MV-4-11 (cell line): ENCODE measurements around the gene BAZ2B.

Source experiments
- DNase-seq: peaks from one replicate; lab custom pipeline; 2025; lab: John Stamatoyannopoulos, UW

BAZ2B gene

GRCh38 chr2:159617100-159617499 lies 752 bp upstream of the BAZ2B start:
- peak; percentile 36 for DNase-seq

- no peak for DNase-seq
Observed at GRCh38 chr2:159615367-159616285, 722 bp downstream of the BAZ2B start.

DNA sequence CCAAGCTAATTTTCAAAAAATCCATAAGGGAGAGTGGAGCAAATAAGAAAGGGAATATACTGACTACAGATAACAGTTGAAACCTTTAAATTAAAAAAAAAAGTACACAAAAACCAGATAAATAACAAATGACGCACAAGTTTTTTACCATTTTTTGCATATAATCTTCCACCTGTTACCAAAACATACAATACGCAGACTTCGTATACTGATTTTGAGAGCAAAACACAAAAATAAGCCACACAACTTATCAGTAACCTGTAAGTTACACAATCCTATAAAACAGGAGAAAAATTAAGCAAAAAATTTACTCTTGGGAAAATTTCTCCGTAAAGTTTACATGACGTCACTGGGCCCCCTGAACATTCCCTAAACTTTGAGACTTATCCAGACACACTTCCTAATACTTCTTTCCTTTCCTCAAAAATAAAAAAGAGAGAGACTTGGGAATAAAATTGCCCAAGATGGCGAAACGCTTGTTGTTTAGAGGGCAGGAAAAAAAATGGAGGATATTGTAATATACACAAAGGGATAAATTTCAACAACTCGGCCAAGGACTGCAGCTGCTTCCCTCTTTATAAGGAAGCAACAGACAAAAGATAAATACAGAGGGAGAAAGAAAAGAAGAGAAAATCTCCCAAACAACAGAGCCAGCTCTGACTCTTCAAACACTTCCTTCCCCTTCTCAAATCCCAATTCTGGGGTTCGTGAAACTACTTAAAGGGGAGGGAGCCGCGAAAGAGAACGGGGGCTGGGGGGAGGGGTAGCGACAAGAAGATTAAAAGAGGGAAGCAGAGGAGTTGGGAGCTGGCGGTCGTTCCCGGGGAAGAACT lies 1.6 kb downstream of the BAZ2B start:
- DNase-seq: peak; percentile 84

- DNase-seq: peak; percentile 44
Observed at GRCh38 chr2:159613651-159614285, 2.6 kb downstream of the BAZ2B start.

GRCh38 chr2:159613091-159613490 lies 3.3 kb downstream of the BAZ2B start:
- DNase-seq: no peak

DNA sequence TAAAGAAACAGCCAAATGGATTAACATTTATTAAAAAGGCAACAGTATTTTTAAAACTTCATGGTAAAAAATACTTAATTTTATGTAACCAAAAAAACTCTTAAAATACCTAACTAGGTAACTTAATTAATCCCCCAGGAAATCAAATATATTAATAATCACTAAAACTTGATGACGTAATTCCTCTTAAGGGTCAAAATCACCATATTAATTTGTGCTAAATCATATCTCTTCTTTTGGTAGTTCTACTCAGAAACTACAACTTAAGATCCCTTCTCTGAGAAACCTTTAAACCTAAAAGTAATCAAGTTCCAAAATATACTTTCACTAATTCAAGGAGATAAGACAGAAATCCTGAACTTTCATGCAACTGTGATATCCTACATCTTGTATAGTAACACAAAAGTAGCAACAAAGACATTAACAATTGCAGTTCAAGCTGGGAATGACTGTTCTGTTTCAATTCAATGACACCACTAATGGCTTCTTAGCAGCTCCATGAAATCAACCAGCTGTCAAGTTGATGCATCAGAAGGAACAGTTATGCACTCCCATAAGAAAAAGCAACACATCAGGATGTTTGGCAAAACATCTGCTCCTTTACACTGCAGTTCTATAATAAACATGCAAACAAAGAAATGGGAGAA lies 4.0 kb downstream of the BAZ2B start:
- peak; percentile 54 for DNase-seq

DNA sequence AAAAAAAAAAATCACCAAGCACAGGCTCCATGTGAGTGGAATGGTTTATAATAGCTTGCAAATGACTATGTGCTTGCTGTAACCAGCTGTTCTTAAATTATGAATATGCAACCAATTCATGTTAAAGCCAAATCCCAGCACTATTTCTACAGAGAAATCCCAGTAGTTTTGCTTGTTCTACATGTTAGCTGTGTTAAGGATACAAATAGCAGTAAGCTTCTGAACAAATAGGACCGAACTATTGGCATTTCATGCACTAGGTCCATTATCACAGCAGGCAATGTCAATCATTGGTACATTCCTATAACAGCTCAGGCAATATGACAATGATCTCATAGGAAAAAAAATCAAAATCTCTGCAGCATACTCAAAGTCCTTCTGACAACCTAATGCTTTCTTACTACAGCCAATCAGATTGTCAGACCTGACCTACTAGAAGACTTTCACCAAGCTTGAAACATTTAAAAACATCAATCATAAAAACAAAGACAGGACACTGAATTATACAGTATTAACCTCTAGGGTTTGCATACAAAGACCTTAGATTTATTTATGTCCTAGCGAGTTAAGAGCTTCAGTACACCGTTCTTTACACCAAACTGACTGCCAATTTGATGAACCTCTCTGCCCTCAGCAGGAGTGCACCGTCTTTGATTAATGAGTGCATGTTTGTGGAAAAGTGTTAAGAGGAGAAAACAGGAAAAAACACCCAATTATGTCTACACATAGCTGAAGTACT lies 6.4 kb downstream of the BAZ2B start:
- no peak for DNase-seq

DNA sequence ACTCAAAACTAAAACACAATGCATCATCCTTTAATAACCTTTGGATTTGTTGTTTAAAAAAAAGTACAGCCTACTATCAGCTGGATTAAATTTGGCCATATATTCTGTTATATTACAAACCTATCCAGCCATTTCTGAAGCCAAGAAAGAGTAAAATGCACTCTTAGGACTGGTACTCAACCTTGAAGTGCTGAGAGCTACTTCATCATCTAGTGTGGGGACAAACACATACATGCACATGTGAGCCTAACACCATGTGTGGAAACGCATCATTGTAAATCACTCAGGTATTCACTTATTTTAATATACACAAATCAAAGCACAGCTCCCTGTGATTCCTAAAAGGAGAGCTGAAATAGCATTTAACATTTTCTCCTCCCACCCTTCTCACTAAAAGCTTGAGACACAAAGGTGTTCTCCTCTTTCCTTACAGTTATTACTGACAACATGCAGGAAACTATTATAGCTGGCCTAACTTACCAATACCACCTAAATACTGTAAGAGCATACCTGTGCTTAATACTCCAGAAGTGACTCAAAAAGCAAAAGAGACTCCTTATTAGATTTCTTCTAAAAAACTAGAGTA lies 7.5 kb downstream of the BAZ2B start:
- peak; percentile 17 for DNase-seq

GRCh38 chr2:159608108-159608507 lies 8.2 kb downstream of the BAZ2B start:
- no peak for DNase-seq

DNA sequence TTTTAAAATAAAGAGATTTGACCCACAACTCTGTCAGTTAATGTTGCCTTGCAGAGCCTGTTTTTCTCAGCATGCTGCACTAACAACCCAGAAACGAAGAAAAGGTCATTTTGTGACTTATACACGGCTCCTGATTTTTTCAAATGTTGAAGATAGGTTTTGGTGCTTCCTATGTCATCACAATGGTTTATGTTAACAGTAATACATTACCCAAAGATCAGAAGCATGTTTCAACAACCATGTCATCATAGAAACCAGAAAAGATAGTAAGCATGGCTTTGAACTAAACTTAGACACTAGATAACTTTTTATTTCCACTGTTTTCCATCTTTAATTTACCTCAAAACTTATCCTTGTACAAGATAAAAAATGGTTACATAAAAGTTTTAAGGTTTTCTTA lies 10.1 kb downstream of the BAZ2B start:
- DNase-seq: no peak

- DNase-seq: no peak
Observed at GRCh38 chr2:159605441-159606178, 10.7 kb downstream of the BAZ2B start.

- DNase-seq: no peak
Observed at GRCh38 chr2:159604159-159604558, 12.2 kb downstream of the BAZ2B start.

DNA sequence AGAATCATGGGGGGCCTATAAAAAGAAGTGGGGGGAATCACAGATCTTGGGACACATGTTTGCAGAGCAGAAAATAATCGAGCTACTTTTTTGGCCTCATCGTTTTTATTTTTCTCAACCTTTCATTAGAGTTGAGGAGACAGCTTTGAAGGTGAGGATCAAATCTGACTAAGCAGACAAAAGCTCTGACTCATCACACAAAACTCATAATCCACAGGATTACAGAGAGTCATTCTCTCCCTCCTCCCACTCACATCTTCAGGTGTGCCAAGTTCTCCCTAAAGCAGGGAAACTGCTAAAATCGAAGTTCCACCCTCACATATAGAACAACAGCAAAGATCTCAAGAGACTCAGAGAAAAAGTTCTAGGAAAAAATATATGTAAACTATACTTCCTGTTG lies 15.6 kb downstream of the BAZ2B start:
- DNase-seq: peak; percentile 10

GRCh38 chr2:159595410-159596046 lies 20.8 kb downstream of the BAZ2B start:
- peak; percentile 87 for DNase-seq

GRCh38 chr2:159592441-159592840 lies 23.9 kb downstream of the BAZ2B start:
- peak; percentile 71 for DNase-seq

DNA sequence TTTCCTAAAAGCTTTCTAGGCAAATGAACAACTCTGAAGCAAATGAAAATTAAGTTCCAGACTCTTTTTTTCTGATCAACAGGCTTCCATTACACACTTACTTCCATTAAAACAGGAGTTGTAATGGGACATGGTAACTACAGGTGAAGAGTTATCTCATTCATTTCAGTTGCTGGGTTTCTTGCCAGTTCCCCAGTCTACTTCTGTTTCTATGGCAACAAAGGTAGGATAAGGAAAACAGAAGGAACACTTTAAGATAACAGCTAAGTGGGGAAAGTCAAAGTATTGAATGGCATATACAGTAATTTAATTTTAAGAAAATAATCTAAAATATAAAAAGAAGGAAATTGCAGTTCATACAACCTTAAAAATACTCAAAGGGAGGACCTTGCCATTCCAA lies 25.1 kb downstream of the BAZ2B start:
- no peak for DNase-seq

GRCh38 chr2:159589286-159589685 lies 27.1 kb downstream of the BAZ2B start:
- DNase-seq: no peak

- no peak for DNase-seq
Observed at GRCh38 chr2:159586034-159586433, 30.3 kb downstream of the BAZ2B start.

DNA sequence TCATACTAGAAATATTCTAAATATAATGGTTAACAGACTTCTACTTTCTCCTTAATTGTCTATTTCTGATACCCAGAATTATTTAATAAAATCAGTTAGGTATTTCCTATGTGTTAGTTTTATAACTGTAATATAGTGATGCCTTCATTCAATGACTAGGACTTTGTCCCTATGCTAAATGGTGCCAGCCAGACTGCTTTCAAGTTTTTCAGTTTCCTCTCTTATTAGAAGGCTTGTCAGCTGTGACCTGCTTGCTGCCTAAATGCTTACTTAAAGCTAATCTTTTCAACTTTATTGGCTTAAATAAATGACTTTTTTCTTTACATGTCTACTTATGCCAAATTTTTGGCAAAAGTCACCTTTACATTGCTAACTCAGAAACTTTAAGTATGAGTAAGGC lies 30.7 kb downstream of the BAZ2B start:
- DNase-seq: no peak

DNA sequence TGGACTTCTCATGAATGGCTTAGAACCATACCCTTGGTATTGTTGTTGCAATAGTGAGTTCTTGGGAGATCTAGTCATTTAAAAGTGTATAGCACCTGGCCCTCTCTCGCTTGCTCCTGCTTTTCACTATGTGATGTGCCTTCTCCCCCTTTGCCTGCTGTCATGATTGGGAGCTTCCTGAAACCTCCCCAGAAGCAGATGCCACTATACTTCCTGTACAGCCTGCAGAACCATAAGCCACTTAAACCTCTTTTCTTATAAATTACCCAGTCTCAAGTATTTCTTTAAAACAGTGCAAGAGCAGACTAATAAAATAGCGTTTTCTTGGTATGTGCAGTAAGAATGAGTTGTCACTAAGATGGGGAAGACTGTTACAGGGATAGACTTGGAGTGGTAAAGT lies 31.6 kb downstream of the BAZ2B start:
- DNase-seq: no peak
